22Rv1 (cell line): ENCODE data around the gene TBC1D13.
"Not testable (repeated sequence)": the region's sequence is repeated elsewhere in the genome, so short reads cannot be mapped to it uniquely, and the experiment has no call there.

Experiments
- CTCF ChIP-seq: fragments of 450-650 bp; IDR thresholded peaks from 2 replicates; pipeline ENCODE4 v1.5.1; 2017; ENCODE audit warnings: mild to moderate bottlenecking
- ZFX ChIP-seq: fragments of 450-650 bp; IDR thresholded peaks from 2 replicates; pipeline ENCODE4 v1.6.1; 2017; ENCODE audit warnings: antibody characterized with exemption, borderline replicate concordance

- TF ChIP-seq CTCF, ZFX: not testable (repeated sequence)
These were observed 7.9 kb downstream of the TBC1D13 start for GRCh38 chr9:128794961-128795360.
